ENCODE data around the gene ZNF124.
"Not testable (repeated sequence)": the region's sequence is repeated elsewhere in the genome, so short reads cannot be mapped to it uniquely, and the experiment has no call there.

The ZNF124 gene

GRCh38 chr1:247173431-247173830 is 1.6 kb upstream of the ZNF124 start:
- no peak for DNase-seq (ENCODE audit: low read depth in 1 of 2, low spot score in 1 of 2)

GRCh38 chr1:247172996-247173395 is 1.2 kb upstream of the ZNF124 start:
- no peak for DNase-seq (ENCODE audit: low read depth in 1 of 2, low spot score in 1 of 2)

GRCh38 chr1:247171443-247171842 is 377 bp downstream of the ZNF124 start:
- not testable (repeated sequence) for DNase-seq (ENCODE audit: low read depth in 1 of 2, low spot score in 1 of 2)

GRCh38 chr1:247165674-247166073 is 6.1 kb downstream of the ZNF124 start:
- no peak for DNase-seq (ENCODE audit: low read depth in 1 of 2, low spot score in 1 of 2)

- no peak for DNase-seq (ENCODE audit: low read depth in 1 of 2, low spot score in 1 of 2)
Measured at GRCh38 chr1:247164694-247165093, 7.1 kb downstream of the ZNF124 start.

GRCh38 chr1:247156787-247157232 is 15.0 kb downstream of the ZNF124 start:
- DNase-seq (ENCODE audit: low read depth in 1 of 2, low spot score in 1 of 2) = no peak

- DNase-seq (ENCODE audit: low read depth in 1 of 2, low spot score in 1 of 2) = no peak
Measured at GRCh38 chr1:247147781-247148180, 24.0 kb downstream of the ZNF124 start.

- DNase-seq (ENCODE audit: low read depth in 1 of 2, low spot score in 1 of 2) = not testable (repeated sequence)
Measured at GRCh38 chr1:247147120-247147519, 24.7 kb downstream of the ZNF124 start.

GRCh38 chr1:247146671-247147070 is 25.1 kb downstream of the ZNF124 start:
- no peak for DNase-seq (ENCODE audit: low read depth in 1 of 2, low spot score in 1 of 2)

- no peak for DNase-seq (ENCODE audit: low read depth in 1 of 2, low spot score in 1 of 2)
Measured at GRCh38 chr1:247145279-247145678, 26.5 kb downstream of the ZNF124 start.

- not testable (repeated sequence) for DNase-seq (ENCODE audit: low read depth in 1 of 2, low spot score in 1 of 2)
Measured at GRCh38 chr1:247139557-247139956, 32.3 kb downstream of the ZNF124 start.

- no peak for DNase-seq (ENCODE audit: low read depth in 1 of 2, low spot score in 1 of 2)
Measured at GRCh38 chr1:247131236-247131635, 40.6 kb downstream of the ZNF124 start.

- DNase-seq (ENCODE audit: low read depth in 1 of 2, low spot score in 1 of 2) = not testable (repeated sequence)
Measured at GRCh38 chr1:247127519-247128282, 44.1 kb downstream of the ZNF124 start.

- not testable (repeated sequence) for DNase-seq (ENCODE audit: low read depth in 1 of 2, low spot score in 1 of 2)
Measured at GRCh38 chr1:247126601-247127000, 45.2 kb downstream of the ZNF124 start.

- not testable (repeated sequence) for DNase-seq (ENCODE audit: low read depth in 1 of 2, low spot score in 1 of 2)
Measured at GRCh38 chr1:247126166-247126565, 45.7 kb downstream of the ZNF124 start.

GRCh38 chr1:247121382-247121781 is 50.4 kb downstream of the ZNF124 start:
- DNase-seq (ENCODE audit: low read depth in 1 of 2, low spot score in 1 of 2) = no peak

GRCh38 chr1:247120408-247120668 is 51.5 kb downstream of the ZNF124 start:
- DNase-seq (ENCODE audit: low read depth in 1 of 2, low spot score in 1 of 2) = not testable (repeated sequence)

GRCh38 chr1:247119600-247120407 is 52.0 kb downstream of the ZNF124 start:
- DNase-seq (ENCODE audit: low read depth in 1 of 2, low spot score in 1 of 2) = no peak

- no peak for DNase-seq (ENCODE audit: low read depth in 1 of 2, low spot score in 1 of 2)
Measured at GRCh38 chr1:247118946-247119446, 52.8 kb downstream of the ZNF124 start.

- DNase-seq (ENCODE audit: low read depth in 1 of 2, low spot score in 1 of 2) = no peak
Measured at GRCh38 chr1:247115545-247115944, 56.3 kb downstream of the ZNF124 start.

GRCh38 chr1:247115141-247115510 is 56.7 kb downstream of the ZNF124 start:
- DNase-seq (ENCODE audit: low read depth in 1 of 2, low spot score in 1 of 2) = no peak

Data from stimulated activated CD4-positive, alpha-beta T cell treated with anti-CD3 and anti-CD28 coated beads, Interleukin-15, amount 100 ng/mL, for 1 hour (primary cell).